Measurements from ENCODE around the gene EIF4A3. TPM values are rescaled to one million over a fixed set of nuclear protein-coding genes. Genes with fewer than 3 reads are reported as not detected.

EIF4A3 gene
- total RNA-seq, 1 donor from 2014 or later: 78.9 TPM

DNA sequence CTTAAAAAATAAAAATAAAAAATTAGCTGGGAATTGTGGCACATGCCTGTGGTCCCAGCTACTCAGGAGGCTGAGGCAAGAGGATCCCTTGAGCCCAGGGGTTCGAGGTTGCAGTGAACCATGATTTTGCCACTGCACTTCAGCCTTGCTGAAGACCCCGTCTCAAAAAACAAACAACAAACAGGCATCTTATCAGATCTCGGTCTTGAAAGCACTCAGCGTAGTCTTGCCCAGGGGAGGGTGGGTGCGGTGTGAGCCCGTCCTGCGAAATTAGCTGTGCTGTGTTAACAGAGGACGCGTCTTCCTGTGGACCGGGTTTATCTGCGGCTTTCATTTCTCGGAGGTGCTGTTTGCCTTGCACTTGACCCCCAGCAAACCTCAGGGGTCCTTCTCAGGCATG lies 40.2 kb downstream of the EIF4A3 start:
- Histone ChIP-seq H3K27me3 (no peaks in the 10 kb centered on the region), H3K4me3 (no peak overlapping the region), H3K4me1 (peaks cover 3 to 6% of the 10 kb centered on the region in 2 donors), H3K27ac (no peak overlapping the region), H3K36me3 (peaks cover 0 to 4% of the 10 kb centered on the region in 2 donors), H3K9me3 (no peaks in the 10 kb centered on the region)
- intact Hi-C loops (cut with DNase I): no loop called here
- DNase-seq (ENCODE audit: low spot score in 2 of 2): no peak
- TF ChIP-seq, protein P1, sequence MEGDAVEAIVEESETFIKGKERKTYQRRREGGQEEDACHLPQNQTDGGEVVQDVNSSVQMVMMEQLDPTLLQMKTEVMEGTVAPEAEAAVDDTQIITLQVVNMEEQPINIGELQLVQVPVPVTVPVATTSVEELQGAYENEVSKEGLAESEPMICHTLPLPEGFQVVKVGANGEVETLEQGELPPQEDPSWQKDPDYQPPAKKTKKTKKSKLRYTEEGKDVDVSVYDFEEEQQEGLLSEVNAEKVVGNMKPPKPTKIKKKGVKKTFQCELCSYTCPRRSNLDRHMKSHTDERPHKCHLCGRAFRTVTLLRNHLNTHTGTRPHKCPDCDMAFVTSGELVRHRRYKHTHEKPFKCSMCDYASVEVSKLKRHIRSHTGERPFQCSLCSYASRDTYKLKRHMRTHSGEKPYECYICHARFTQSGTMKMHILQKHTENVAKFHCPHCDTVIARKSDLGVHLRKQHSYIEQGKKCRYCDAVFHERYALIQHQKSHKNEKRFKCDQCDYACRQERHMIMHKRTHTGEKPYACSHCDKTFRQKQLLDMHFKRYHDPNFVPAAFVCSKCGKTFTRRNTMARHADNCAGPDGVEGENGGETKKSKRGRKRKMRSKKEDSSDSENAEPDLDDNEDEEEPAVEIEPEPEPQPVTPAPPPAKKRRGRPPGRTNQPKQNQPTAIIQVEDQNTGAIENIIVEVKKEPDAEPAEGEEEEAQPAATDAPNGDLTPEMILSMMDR (IDR thresholded peaks at IDR 0.05): no peak

DNA sequence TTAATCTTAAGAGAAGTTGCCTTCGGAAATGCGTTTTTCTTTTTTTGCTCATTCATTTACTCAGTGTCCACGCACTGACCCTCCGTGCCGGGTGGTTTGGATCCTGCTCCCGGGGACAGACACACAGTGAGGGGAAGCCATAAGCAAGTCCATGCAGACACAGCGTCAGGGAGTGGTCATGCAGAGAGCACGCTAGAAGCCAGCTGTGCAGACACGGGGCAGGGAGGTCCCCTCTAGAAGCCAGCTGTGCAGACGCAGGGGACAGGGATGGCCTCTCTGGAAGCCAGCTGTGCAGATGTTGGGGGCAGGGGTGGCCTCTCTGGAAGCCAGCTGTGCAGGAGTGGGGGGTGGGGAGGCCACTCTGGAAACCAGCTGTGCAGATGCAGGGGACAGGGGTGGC lies 40.8 kb downstream of the EIF4A3 start:
- intact Hi-C loops (cut with DNase I): no loop called here
- Histone ChIP-seq H3K4me3 (no peak overlapping the region), H3K27me3 (no peaks in the 10 kb centered on the region), H3K9me3 (no peaks in the 10 kb centered on the region), H3K27ac (no peak overlapping the region), H3K4me1 (peaks cover 3 to 7% of the 10 kb centered on the region in 2 donors), H3K36me3 (peaks cover 0 to 4% of the 10 kb centered on the region in 2 donors)
- TF ChIP-seq, protein P1 (IDR thresholded peaks at IDR 0.05): no peak
- no peak for DNase-seq (ENCODE audit: low spot score in 2 of 2)

DNA sequence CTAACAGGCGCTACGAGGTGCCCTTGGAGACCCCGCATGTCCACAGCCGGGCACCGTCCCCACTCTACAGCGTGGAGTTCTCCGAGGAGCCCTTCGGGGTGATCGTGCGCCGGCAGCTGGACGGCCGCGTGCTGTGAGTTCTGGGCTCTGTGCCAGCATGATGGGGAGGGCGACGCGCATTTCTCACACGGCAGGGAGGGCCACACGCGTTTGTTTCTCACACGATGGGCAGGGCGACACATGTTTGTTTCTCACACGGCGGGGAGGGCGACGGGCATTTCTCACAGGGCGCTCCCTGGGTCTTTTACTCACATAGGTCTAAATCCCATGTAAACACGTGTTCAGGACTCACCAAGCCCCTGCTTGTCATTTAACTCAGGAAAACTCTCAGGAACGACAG lies 41.2 kb downstream of the EIF4A3 start:
- no peak for DNase-seq (ENCODE audit: low spot score in 2 of 2)
- Histone ChIP-seq H3K9me3 (no peaks in the 10 kb centered on the region), H3K27ac (no peak overlapping the region), H3K27me3 (no peaks in the 10 kb centered on the region), H3K4me1 (peaks cover 3 to 7% of the 10 kb centered on the region in 2 donors), H3K36me3 (peaks cover 0 to 4% of the 10 kb centered on the region in 2 donors), H3K4me3 (no peak overlapping the region)
- intact Hi-C loops (cut with DNase I): no loop called here
- TF ChIP-seq, protein P1 (IDR thresholded peaks at IDR 0.05): no peak

DNA sequence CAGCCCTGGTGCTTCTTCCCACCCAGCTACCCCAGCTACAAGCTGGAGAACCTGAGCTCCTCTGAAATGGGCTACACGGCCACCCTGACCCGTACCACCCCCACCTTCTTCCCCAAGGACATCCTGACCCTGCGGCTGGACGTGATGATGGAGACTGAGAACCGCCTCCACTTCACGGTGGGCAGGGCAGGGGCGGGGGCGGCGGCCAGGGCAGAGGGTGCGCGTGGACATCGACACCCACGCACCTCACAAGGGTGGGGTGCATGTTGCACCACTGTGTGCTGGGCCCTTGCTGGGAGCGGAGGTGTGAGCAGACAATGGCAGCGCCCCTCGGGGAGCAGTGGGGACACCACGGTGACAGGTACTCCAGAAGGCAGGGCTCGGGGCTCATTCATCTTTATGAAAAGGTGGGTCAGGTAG lies 42.0 kb downstream of the EIF4A3 start:
- Histone ChIP-seq H3K27me3 (no peaks in the 10 kb centered on the region), H3K4me3 (no peak overlapping the region), H3K9me3 (no peaks in the 10 kb centered on the region), H3K27ac (no peak overlapping the region), H3K36me3 (peaks cover 0 to 4% of the 10 kb centered on the region in 2 donors), H3K4me1 (peaks cover 3 to 7% of the 10 kb centered on the region in 2 donors)
- TF ChIP-seq, protein P1 (IDR thresholded peaks at IDR 0.05): no peak
- intact Hi-C loops (cut with DNase I): loop anchor here (5.0 kb wide), 3 partner anchors 68 to 268 kb away; partner anchors contain the start of genes CBX4, CCDC40, RNF213 and TBC1D16
- no peak for DNase-seq (ENCODE audit: low spot score in 2 of 2)

DNA sequence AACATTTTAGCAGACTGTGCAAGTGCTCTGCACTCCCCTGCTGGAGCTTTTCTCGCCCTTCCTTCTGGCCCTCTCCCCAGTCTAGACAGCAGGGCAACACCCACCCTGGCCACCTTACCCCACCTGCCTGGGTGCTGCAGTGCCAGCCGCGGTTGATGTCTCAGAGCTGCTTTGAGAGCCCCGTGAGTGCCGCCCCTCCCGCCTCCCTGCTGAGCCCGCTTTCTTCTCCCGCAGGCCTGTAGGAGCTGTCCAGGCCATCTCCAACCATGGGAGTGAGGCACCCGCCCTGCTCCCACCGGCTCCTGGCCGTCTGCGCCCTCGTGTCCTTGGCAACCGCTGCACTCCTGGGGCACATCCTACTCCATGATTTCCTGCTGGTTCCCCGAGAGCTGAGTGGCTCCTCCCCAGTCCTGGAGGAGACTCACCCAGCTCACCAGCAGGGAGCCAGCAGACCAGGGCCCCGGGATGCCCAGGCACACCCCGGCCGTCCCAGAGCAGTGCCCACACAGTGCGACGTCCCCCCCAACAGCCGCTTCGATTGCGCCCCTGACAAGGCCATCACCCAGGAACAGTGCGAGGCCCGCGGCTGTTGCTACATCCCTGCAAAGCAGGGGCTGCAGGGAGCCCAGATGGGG lies 42.5 kb downstream of the EIF4A3 start:
- Histone ChIP-seq H3K4me3 (no peak overlapping the region), H3K27ac (no peak overlapping the region), H3K4me1 (peaks cover 3 to 7% of the 10 kb centered on the region in 2 donors), H3K27me3 (no peaks in the 10 kb centered on the region), H3K36me3 (peaks cover 0 to 4% of the 10 kb centered on the region in 2 donors), H3K9me3 (no peaks in the 10 kb centered on the region)
- TF ChIP-seq, protein P1 (IDR thresholded peaks at IDR 0.05): no peak
- DNase-seq (ENCODE audit: low spot score in 2 of 2): no peak
- intact Hi-C loops (cut with DNase I): loop anchor here (5.0 kb wide), 3 partner anchors 67 to 267 kb away; partner anchors contain the start of genes CBX4, CCDC40, RNF213 and TBC1D16
